ENCODE measurements around the gene CFAP74. TPM values are rescaled to one million over a fixed set of nuclear protein-coding genes. Genes with fewer than 3 reads are reported as not detected.
A peak's percentile ranks its signal among the peaks of the same experiment; 100 is the strongest.

The CFAP74 gene
- total and polyA plus RNA-seq, 2 of the 13 experiments (the other 11 are each of a cell fraction or from before 2014, with no cell fraction given), result 0.27 to 0.62 TPM

GRCh38 chr1:1890506-1891348, 112.9 kb downstream of the CFAP74 start, which contains the start of gene GNB1 (continued):
- 0 out of 4 replicates have a peak, but pooled peaks of 1 of the 2 experiments have one; percentile 63 for TF ChIP-seq HMGXB4 (CRISPR knock-in tag; IDR thresholded peaks at IDR 0.05; ENCODE audit: borderline replicate concordance in 1 of 2, low read depth in 1 of 2)
- 0 out of 2 replicates have a peak, but pooled peaks have one; percentile 0 for TF ChIP-seq HNF1B (CRISPR knock-in tag; IDR thresholded peaks at IDR 0.05)
- peak; percentile 60; the same call in 1 of the 2 replicates for TF ChIP-seq ETV6 (CRISPR knock-in tag; conservative IDR thresholded peaks at IDR 0.05)
- peak; percentile 67; the same call in 1 of the 2 replicates for TF ChIP-seq TFDP1 (CRISPR knock-in tag; IDR thresholded peaks at IDR 0.05; ENCODE audit: borderline replicate concordance)
- no peak for TF ChIP-seq RAD51 (IDR thresholded peaks at IDR 0.05; ENCODE audit: borderline replicate concordance)
- TF ChIP-seq HDAC1 (CRISPR knock-in tag; IDR thresholded peaks at IDR 0.05), result peak; percentile 61; the same call in 1 of the 2 replicates
- TF ChIP-seq ZNF331 (CRISPR knock-in tag; IDR thresholded peaks at IDR 0.05), result no peak
- TF ChIP-seq JARID2 (CRISPR knock-in tag; IDR thresholded peaks at IDR 0.05; ENCODE audit: insufficient replicate concordance), result no peak
- peak; percentile 6; the same call in 1 of the 2 replicates for TF ChIP-seq ZNF616 (CRISPR knock-in tag; IDR thresholded peaks at IDR 0.05; ENCODE audit: low read depth)
- peak; percentile 48; the same call in 1 of the 2 replicates for TF ChIP-seq ZNF607 (CRISPR knock-in tag; IDR thresholded peaks at IDR 0.05; ENCODE audit: borderline replicate concordance)
- TF ChIP-seq ZNF879 (CRISPR knock-in tag; IDR thresholded peaks at IDR 0.05), result no peak
- peak; percentile 74 for TF ChIP-seq MAX (IDR thresholded peaks at IDR 0.05)
- peak; percentile 40; the same call in 1 of the 2 replicates for TF ChIP-seq ATF3 (CRISPR knock-in tag; IDR thresholded peaks at IDR 0.05)
- peak; percentile 6; the same call in 1 of the 2 replicates for TF ChIP-seq PATZ1 (CRISPR knock-in tag; IDR thresholded peaks at IDR 0.05)
- no peak for TF ChIP-seq ATF5 (CRISPR knock-in tag; IDR thresholded peaks at IDR 0.05; ENCODE audit: low read depth)
- peak; percentile 29; the same call in 1 of the 2 replicates for TF ChIP-seq MXD4 (CRISPR knock-in tag; IDR thresholded peaks at IDR 0.05)
- no peak for TF ChIP-seq NPAS2 (CRISPR knock-in tag; IDR thresholded peaks at IDR 0.05; ENCODE audit: borderline replicate concordance)
- TF ChIP-seq ZNF773 (CRISPR knock-in tag; IDR thresholded peaks at IDR 0.05; ENCODE audit: borderline replicate concordance), result peak; percentile 62; the same call in 1 of the 2 replicates
- TF ChIP-seq MYC (CRISPR knock-in tag; IDR thresholded peaks at IDR 0.05; ENCODE audit: borderline replicate concordance), result peak; percentile 35; the same call in 1 of the 2 replicates

All from HepG2 (cell line).